DND-41 (cell line): ENCODE data around the gene UAP1L1.

Source experiments
- ATAC-seq: fragments of 200-7000 bp; cut with Tn5 transposase; 3 replicates; pipeline ENCODE4 v1.9.1; 2021; ENCODE audit warnings: low read depth; ENCODE audit not compliant: insufficient read depth
- DNase-seq: peaks from one replicate; pipeline ENCODE4 v3.0.0-alpha.2; 2020
- H2AFZ ChIP-seq: 2 replicates; pipeline ENCODE4 v1.6.0; 2012; ENCODE audit warnings: low read depth, low read length
- H3K27ac ChIP-seq: 2 replicates; pipeline ENCODE4 v1.5.1; 2012; ENCODE audit warnings: low read length, inconsistent platforms
- H3K27me3 ChIP-seq: fragments of 200-600 bp; sonication (generic); 2 replicates; pipeline ENCODE4 v1.6.0; 2012; ENCODE audit warnings: low read length, mild to moderate bottlenecking, inconsistent platforms; ENCODE audit not compliant: insufficient read depth, poor library complexity
- H3K36me3 ChIP-seq: 2 replicates; pipeline ENCODE4 v1.5.1; 2012; ENCODE audit warnings: low read length, inconsistent platforms; ENCODE audit not compliant: insufficient read depth
- H3K4me1 ChIP-seq: 2 replicates; pipeline ENCODE4 v1.5.1; 2012; ENCODE audit warnings: mild to moderate bottlenecking, low read length; ENCODE audit not compliant: insufficient read depth
- H3K4me2 ChIP-seq: 2 replicates; pipeline ENCODE4 v1.6.0; 2012; ENCODE audit warnings: mild to moderate bottlenecking, moderate library complexity, low read length, inconsistent platforms; ENCODE audit not compliant: insufficient read depth
- H3K4me3 ChIP-seq, 2 experiments: fragments of 200-600 bp in 1 of 2; shearing (Covaris generic) in 1 of 2; 2 replicates each; pipeline ENCODE4 v1.5.1; 2012 to 2016; ENCODE audit warnings: inconsistent platforms in 2 of 2, low read length in 2 of 2, mild to moderate bottlenecking in 2 of 2, low read depth in 1 of 2, moderate library complexity in 1 of 2
- H3K79me2 ChIP-seq: 2 replicates; pipeline ENCODE4 v1.6.0; 2012; ENCODE audit warnings: low read length, inconsistent platforms; ENCODE audit not compliant: insufficient read depth
- H3K9ac ChIP-seq: 2 replicates; pipeline ENCODE4 v1.6.0; 2012; ENCODE audit warnings: low read depth, mild to moderate bottlenecking, inconsistent platforms, low read length, moderate library complexity
- H3K9me3 ChIP-seq: 2 replicates; pipeline ENCODE4 v1.5.1; 2012; ENCODE audit warnings: low read length, moderate library complexity, mild to moderate bottlenecking, inconsistent platforms; ENCODE audit not compliant: insufficient read depth, severe bottlenecking
- H4K20me1 ChIP-seq: 2 replicates; pipeline ENCODE4 v1.6.0; 2012; ENCODE audit warnings: low read length; ENCODE audit not compliant: insufficient read depth
- CTCF ChIP-seq: IDR thresholded peaks from 2 replicates; pipeline ENCODE4 v1.5.1; 2012; ENCODE audit warnings: borderline replicate concordance, low read length, moderate library complexity, mild to moderate bottlenecking; ENCODE audit not compliant: poor library complexity, severe bottlenecking; ENCODE audit errors: extremely low read depth
- EZH2 ChIP-seq: IDR thresholded peaks from 3 replicates; pipeline ENCODE4 v1.6.1; 2012; ENCODE audit warnings: borderline replicate concordance, low read depth, mild to moderate bottlenecking, moderate library complexity, low read length, inconsistent platforms; ENCODE audit not compliant: severe bottlenecking

The UAP1L1 gene

GRCh38 chr9:137068539-137069507 lies 8.5 kb upstream of the UAP1L1 start:
- H4K20me1 ChIP-seq, result peaks cover 45% of the 10 kb centered on the region
- DNase-seq (no peak), ATAC-seq (no peak)
- no peak overlapping the region; the same call in 1 of the 2 replicates for H3K27ac ChIP-seq
- no peaks in the 10 kb centered on the region for H3K27me3 ChIP-seq
- peaks cover 16% of the 10 kb centered on the region for H3K79me2 ChIP-seq
- peak overlapping the region; percentile 60 for H3K9ac ChIP-seq
- H2AFZ ChIP-seq, result no peak overlapping the region
- TF ChIP-seq EZH2, result no peak
- TF ChIP-seq CTCF, result no peak
- peak overlapping the region; percentile 97 for H3K4me2 ChIP-seq
- H3K4me1 ChIP-seq, result peaks cover 37% of the 10 kb centered on the region
- H3K36me3 ChIP-seq, result peaks cover 27% of the 10 kb centered on the region
- peak overlapping the region; percentile 53 to 76; a peak in 3 of 4 replicates for H3K4me3 ChIP-seq
- H3K9me3 ChIP-seq, result no peaks in the 10 kb centered on the region

GRCh38 chr9:137069508-137070091 lies 7.7 kb upstream of the UAP1L1 start:
- ATAC-seq, result peak; percentile 25; the same call in 1 of the 3 replicates
- Histone ChIP-seq H3K9me3 (no peaks in the 10 kb centered on the region), H2AFZ (no peak overlapping the region; the same call in 1 of the 2 replicates), H4K20me1 (peaks cover 38% of the 10 kb centered on the region), H3K4me2 (peak overlapping the region; percentile 97), H3K27me3 (no peaks in the 10 kb centered on the region), H3K27ac (peak overlapping the region; percentile 6; the same call in 1 of the 2 replicates), H3K4me3 (peak overlapping the region; percentile 53 to 76; a peak in 3 of 4 replicates), H3K9ac (peak overlapping the region; percentile 60), H3K4me1 (peaks cover 37% of the 10 kb centered on the region), H3K79me2 (peaks cover 16% of the 10 kb centered on the region), H3K36me3 (peaks cover 20% of the 10 kb centered on the region)
- DNase-seq, result peak; percentile 23
- TF ChIP-seq CTCF (no peak), EZH2 (no peak)

- peak within 1 kb of the TSS; percentile 60 for H3K9ac ChIP-seq
- peak within 1 kb of the TSS; percentile 70 for H2AFZ ChIP-seq
- peaks cover 37% of the 10 kb centered on the region for H3K4me1 ChIP-seq
- peaks cover 13% of the 10 kb centered on the region for H3K36me3 ChIP-seq
- TF ChIP-seq CTCF, result no peak
- no peak for TF ChIP-seq EZH2
- H3K4me2 ChIP-seq, result peak within 1 kb of the TSS; percentile 97
- ATAC-seq (peak; percentile 86), DNase-seq (peak; percentile 89)
- peaks cover 16% of the 10 kb centered on the region for H3K79me2 ChIP-seq
- no peaks in the 10 kb centered on the region for H3K27me3 ChIP-seq
- peaks cover 34% of the 10 kb centered on the region for H4K20me1 ChIP-seq
- no peaks in the 10 kb centered on the region for H3K9me3 ChIP-seq
- H3K27ac ChIP-seq, result peak within 1 kb of the TSS; percentile 32
- H3K4me3 ChIP-seq, result peak within 1 kb of the TSS; percentile 53 to 76; a peak in 3 of 4 replicates
These were observed 7.0 kb upstream of the UAP1L1 start, which contains the start of gene SAPCD2 for GRCh38 chr9:137070201-137070905. SAPCD2 (minus strand) TSS chr9:137070557; CDS start chr9:137070460, 97 bp downstream.
